Measurements from ENCODE around the gene NCK2.

NCK2 gene

DNA sequence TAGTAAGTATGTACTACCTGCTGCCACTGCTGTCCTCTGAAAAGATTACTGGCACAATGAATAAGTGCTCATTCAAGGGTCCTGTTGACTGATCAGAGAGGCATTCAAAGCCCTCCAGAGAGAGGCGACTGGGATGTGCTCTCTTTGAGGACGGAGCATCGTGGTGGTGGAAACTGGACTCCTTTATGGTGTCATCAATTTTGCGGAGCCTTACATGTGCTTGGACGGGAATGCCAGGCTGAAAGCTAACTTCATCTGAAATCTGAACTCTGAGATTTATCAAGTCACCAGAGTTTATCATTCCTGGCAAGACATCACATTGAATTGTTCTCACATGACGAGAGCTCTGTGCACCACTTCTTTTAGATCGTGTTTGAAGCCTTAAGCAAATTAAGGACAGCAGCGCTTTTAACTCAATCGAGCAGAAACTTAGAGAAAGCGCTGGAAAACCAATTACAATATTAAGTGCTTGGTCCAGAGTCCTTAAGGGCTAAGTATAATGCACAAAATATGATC lies 138.3 kb downstream of the NCK2 start:
- H3K27ac ChIP-seq (ENCODE audit: low read depth, low read length): no peak overlapping the region
- H3K79me2 ChIP-seq (ENCODE audit: control insufficient read depth, low read length): peaks cover 16% of the 10 kb centered on the region
- H3F3A ChIP-seq (ENCODE audit: control insufficient read depth, insufficient read depth): no peaks in the 10 kb centered on the region
- H3K4me2 ChIP-seq (ENCODE audit: low read length): no peak overlapping the region
- no peak overlapping the region for H3K4me3 ChIP-seq (ENCODE audit: low read length)
- no peaks in the 10 kb centered on the region for H3K9me3 ChIP-seq (ENCODE audit: control insufficient read depth, insufficient read depth, low read length)
- H3K4me1 ChIP-seq (ENCODE audit: control insufficient read depth, low read length): peaks cover 43% of the 10 kb centered on the region
- TF ChIP-seq CTCF (IDR thresholded peaks at IDR 0.05; ENCODE audit: low read depth, low read length, poor library complexity, severe bottlenecking): no peak
- no peak for TF ChIP-seq EZH2phosphoT487 (IDR thresholded peaks at IDR 0.05; ENCODE audit: borderline replicate concordance, low read length)
- no peaks in the 10 kb centered on the region for H3K27me3 ChIP-seq (ENCODE audit: control insufficient read depth, low read length)
- H3K36me3 ChIP-seq (ENCODE audit: control insufficient read depth, low read length): peaks cover 4% of the 10 kb centered on the region; the same call in 1 of the 2 replicates
- peaks cover 5% of the 10 kb centered on the region for H4K20me1 ChIP-seq (ENCODE audit: control insufficient read depth, insufficient read depth, low read depth, low read length)
- H3K9me2 ChIP-seq (replicated peaks; ENCODE audit: control insufficient read depth, low read length): no peaks in the 10 kb centered on the region

DNA sequence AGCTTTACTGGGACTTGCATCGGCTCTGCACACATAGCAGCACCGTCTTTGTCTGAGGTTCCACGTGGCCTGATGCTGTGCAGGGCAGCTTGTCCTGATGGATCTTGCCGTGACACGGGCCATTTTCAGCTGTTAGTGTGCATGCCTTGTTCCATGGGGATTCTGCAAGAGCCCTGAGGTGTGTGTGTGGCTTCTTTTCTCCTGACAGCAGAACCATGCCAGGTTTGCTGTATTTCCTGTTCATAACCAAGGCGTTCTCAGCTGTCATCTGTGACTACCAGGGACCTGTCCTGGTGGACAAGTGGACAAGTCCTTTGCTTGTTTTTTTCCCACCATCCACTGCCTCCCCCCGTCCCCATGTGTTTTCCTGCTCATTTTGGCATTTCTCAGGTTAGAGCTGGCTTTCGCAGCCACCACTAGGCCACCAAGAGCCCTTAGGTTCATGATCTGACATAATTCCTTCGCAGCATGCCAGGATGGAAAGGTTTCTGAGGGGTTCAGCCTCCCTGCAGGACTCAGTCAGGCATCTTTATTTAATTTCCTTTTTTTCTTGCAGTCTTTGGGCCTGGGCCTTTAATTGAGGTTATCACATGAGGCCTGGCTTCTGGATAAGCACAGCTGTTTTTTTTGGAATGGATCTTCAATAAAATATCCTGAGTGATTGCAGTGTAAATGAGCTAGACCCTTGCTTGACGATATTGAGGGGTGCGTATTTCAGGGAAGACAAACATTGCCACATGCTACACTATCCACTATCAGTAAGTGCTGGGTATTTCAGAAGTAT lies 139.4 kb downstream of the NCK2 start:
- TF ChIP-seq CTCF (IDR thresholded peaks at IDR 0.05; ENCODE audit: low read depth, low read length, poor library complexity, severe bottlenecking) (no peak), EZH2phosphoT487 (IDR thresholded peaks at IDR 0.05; ENCODE audit: borderline replicate concordance, low read length) (no peak)
- no peaks in the 10 kb centered on the region for H3K9me3 ChIP-seq (ENCODE audit: control insufficient read depth, insufficient read depth, low read length)
- peaks cover 9% of the 10 kb centered on the region for H4K20me1 ChIP-seq (ENCODE audit: control insufficient read depth, insufficient read depth, low read depth, low read length)
- no peaks in the 10 kb centered on the region for H3K27me3 ChIP-seq (ENCODE audit: control insufficient read depth, low read length)
- no peak overlapping the region for H3K27ac ChIP-seq (ENCODE audit: low read depth, low read length)
- H3K4me3 ChIP-seq (ENCODE audit: low read length): no peak overlapping the region
- H3K9me2 ChIP-seq (replicated peaks; ENCODE audit: control insufficient read depth, low read length): no peaks in the 10 kb centered on the region
- peaks cover 19% of the 10 kb centered on the region for H3K79me2 ChIP-seq (ENCODE audit: control insufficient read depth, low read length)
- no peaks in the 10 kb centered on the region for H3F3A ChIP-seq (ENCODE audit: control insufficient read depth, insufficient read depth)
- H3K36me3 ChIP-seq (ENCODE audit: control insufficient read depth, low read length): peaks cover 4% of the 10 kb centered on the region; the same call in 1 of the 2 replicates
- H3K4me1 ChIP-seq (ENCODE audit: control insufficient read depth, low read length): peaks cover 43% of the 10 kb centered on the region
- H3K4me2 ChIP-seq (ENCODE audit: low read length): no peak overlapping the region

GRCh38 chr2:105885456-105885855 lies 140.7 kb downstream of the NCK2 start:
- no peaks in the 10 kb centered on the region for H3K9me3 ChIP-seq (ENCODE audit: control insufficient read depth, insufficient read depth, low read length)
- H3K4me1 ChIP-seq (ENCODE audit: control insufficient read depth, low read length): peaks cover 34% of the 10 kb centered on the region
- H3K27ac ChIP-seq (ENCODE audit: low read depth, low read length): no peak overlapping the region
- H3K79me2 ChIP-seq (ENCODE audit: control insufficient read depth, low read length): peaks cover 20% of the 10 kb centered on the region
- H4K20me1 ChIP-seq (ENCODE audit: control insufficient read depth, insufficient read depth, low read depth, low read length): peaks cover 9% of the 10 kb centered on the region
- no peak for TF ChIP-seq EZH2phosphoT487 (IDR thresholded peaks at IDR 0.05; ENCODE audit: borderline replicate concordance, low read length)
- TF ChIP-seq CTCF (IDR thresholded peaks at IDR 0.05; ENCODE audit: low read depth, low read length, poor library complexity, severe bottlenecking): no peak
- H3K27me3 ChIP-seq (ENCODE audit: control insufficient read depth, low read length): no peaks in the 10 kb centered on the region
- H3K9me2 ChIP-seq (replicated peaks; ENCODE audit: control insufficient read depth, low read length): no peaks in the 10 kb centered on the region
- H3K4me2 ChIP-seq (ENCODE audit: low read length): peak overlapping the region; percentile 60
- H3K4me3 ChIP-seq (ENCODE audit: low read length): peak overlapping the region; percentile 22; the same call in 1 of the 2 replicates
- no peaks in the 10 kb centered on the region for H3F3A ChIP-seq (ENCODE audit: control insufficient read depth, insufficient read depth)
- H3K36me3 ChIP-seq (ENCODE audit: control insufficient read depth, low read length): peaks cover 4% of the 10 kb centered on the region; the same call in 1 of the 2 replicates

Measured in DOHH2 (cell line).